GM10266 (cell line): ENCODE data around the gene ANKRD62.

Source experiments
- DNase-seq: peaks from one replicate; pipeline ENCODE4 v3.0.0; 2012; ENCODE audit errors: extremely low spot score
- TF ChIP-seq, protein P1 (sequence below): IDR thresholded peaks from 2 replicates; pipeline ENCODE4 v1.5.1; 2012; ENCODE audit warnings: mild to moderate bottlenecking, low read depth; ENCODE audit not compliant: control insufficient read depth, insufficient read depth; ENCODE audit errors: missing control alignments

Gene ANKRD62

GRCh38 chr18:12049978-12050811 lies 43.4 kb upstream of the ANKRD62 start:
- peak; percentile 48 for DNase-seq
- TF ChIP-seq, protein P1, sequence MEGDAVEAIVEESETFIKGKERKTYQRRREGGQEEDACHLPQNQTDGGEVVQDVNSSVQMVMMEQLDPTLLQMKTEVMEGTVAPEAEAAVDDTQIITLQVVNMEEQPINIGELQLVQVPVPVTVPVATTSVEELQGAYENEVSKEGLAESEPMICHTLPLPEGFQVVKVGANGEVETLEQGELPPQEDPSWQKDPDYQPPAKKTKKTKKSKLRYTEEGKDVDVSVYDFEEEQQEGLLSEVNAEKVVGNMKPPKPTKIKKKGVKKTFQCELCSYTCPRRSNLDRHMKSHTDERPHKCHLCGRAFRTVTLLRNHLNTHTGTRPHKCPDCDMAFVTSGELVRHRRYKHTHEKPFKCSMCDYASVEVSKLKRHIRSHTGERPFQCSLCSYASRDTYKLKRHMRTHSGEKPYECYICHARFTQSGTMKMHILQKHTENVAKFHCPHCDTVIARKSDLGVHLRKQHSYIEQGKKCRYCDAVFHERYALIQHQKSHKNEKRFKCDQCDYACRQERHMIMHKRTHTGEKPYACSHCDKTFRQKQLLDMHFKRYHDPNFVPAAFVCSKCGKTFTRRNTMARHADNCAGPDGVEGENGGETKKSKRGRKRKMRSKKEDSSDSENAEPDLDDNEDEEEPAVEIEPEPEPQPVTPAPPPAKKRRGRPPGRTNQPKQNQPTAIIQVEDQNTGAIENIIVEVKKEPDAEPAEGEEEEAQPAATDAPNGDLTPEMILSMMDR, result no peak

DNA sequence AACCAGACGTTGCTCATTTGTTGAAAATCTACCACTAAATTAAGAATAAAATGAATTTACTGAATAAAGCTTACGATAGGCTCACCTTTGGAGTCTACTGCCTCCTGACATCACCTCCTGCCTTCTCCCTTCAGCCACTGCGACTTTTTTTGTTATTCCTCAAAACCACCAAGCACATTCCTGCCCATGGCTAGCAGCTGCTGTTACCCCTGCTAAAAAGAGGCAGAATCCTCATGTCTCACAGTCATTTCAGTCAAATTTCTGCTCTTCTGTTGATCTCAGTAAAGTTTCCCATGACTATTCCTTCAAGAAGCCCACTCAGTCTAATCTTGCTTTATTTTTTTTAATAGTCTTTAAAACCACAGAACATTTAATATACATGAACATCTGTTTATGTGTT lies 40.8 kb upstream of the ANKRD62 start:
- DNase-seq, result no peak
- TF ChIP-seq, protein P1, result no peak

DNA sequence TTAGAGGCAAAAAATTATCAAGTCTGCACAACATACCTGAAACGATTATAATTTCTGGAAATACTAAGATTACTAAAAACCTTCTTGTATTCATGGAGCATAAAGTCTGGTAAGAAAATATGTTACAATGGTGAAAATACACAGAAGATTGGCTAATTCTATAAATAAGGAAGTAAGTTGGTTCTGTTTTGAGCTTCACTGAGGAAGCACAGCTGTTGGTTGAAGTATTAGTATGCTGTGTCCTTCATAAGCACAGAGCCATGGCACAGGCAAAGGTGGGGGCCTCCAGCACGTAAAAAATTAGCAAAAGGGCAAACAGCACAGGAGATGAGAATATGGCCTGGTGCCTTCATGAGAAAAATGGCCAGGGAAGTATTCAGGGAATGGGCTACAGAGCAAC lies 40.4 kb upstream of the ANKRD62 start:
- TF ChIP-seq, protein P1, result no peak
- DNase-seq, result no peak

- DNase-seq, result no peak
- TF ChIP-seq, protein P1, result no peak
Observed at GRCh38 chr18:12056034-12056883, 37.4 kb upstream of the ANKRD62 start.

DNA sequence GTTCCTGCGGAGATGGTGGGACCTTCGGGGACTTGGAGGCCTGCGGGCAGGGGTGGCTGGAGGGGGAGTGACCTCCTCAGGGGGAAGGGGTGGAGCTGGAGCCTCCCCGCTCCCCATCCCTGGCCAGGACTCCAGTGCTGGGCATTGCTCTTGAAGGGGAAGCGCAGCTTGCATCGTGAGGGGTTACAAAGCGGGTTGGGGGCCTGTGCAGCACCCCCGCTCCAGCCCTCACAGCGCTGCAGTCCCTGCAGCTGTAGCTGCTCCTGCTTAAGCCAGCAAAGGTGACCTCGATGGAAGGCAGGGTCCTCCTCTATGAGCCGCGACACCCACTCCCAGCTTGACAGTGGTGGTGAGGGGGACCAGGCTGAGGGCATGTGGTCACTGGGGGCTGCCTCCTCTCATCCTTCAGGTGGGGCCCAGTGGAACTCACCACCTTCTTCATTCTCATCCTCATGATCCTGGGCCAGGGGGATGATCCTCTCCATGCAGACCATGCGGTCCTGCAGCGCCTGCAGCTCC lies 36.7 kb upstream of the ANKRD62 start:
- no peak for DNase-seq
- TF ChIP-seq, protein P1, result no peak

DNA sequence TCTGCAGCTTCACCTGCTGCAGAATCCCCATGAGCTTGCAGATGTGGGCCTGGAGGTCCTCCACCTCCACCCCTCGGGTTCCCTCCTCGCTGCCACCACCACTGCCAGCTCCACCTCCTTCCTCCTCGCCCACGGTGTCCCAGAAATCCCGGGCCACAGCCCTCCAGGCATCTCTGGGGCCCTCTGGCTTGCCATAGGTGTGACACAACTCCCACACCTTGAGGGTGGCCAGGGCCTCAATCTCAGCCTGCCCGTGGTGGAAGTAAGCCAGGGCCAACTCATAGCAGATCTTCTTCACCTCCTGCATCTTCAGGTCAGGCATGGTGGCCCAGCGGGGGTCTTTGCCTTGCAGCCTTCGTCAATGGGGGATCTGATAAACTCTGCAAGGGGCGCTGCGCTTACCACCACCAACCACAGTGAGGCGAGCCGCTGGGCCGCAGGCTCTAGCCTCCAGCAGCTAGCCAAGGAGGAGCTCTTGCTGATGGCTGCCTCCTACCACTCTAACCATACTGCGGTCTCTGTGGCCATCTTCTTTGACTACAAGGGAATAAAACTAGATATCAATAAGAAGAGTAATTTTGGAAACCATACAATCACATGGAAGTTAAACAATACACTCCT lies 36.1 kb upstream of the ANKRD62 start:
- TF ChIP-seq, protein P1, result no peak
- no peak for DNase-seq
